ENCODE data around the gene SGPP1. TPM values are rescaled to one million over a fixed set of nuclear protein-coding genes. Genes with fewer than 3 reads are reported as not detected.

Gene SGPP1
- total RNA-seq, 1 experiment from 2014 or later, result 5.5 TPM

DNA sequence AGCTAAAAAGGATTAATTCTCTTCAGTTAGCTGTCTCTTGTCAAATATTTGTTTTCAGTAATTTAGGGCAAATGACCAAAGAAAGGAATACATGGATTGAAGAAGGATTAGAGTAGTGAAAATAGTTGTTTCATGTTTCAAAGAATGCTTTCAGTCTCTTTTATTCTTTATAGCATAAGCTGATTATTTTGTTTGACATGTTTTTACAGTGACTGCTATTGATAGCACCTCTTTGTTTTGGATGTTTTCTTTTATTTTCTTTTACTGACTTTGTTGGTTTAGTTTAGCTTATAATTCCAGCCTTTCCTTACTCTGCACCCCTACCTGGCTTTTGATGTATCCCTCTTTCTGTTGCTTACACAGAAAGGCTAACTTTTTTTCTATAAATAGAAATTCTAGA lies 29.3 kb upstream of the SGPP1 start:
- Histone ChIP-seq H3K23me2 (ENCODE audit: insufficient read length, low read depth, low read length, poor library complexity, severe bottlenecking) (no peaks in the 10 kb centered on the region), H3K14ac (ENCODE audit: insufficient read depth, low read length) (no peak overlapping the region), H2BK120ac (ENCODE audit: low read depth, low read length, poor library complexity, severe bottlenecking) (no peak overlapping the region), H3K56ac (ENCODE audit: insufficient read length, low read depth, low read length) (no peak overlapping the region), H3T11ph (ENCODE audit: low read length) (no peak overlapping the region), H2AFZ (ENCODE audit: low read length) (no peak overlapping the region), H3K79me2 (ENCODE audit: insufficient read depth, low read length) (no peaks in the 10 kb centered on the region), H3K4me1 (ENCODE audit: insufficient read depth, low read length) (no peaks in the 10 kb centered on the region), H3K9ac (ENCODE audit: extremely low read depth, insufficient read length, low read length) (no peak overlapping the region), H4K20me1 (ENCODE audit: control insufficient read depth, insufficient read depth, insufficient read length) (no peaks in the 10 kb centered on the region), H3K9me3 (ENCODE audit: control insufficient read depth, low read depth, low read length) (no peaks in the 10 kb centered on the region), H2BK12ac (ENCODE audit: insufficient read length, low read depth, low read length) (no peak overlapping the region), H4K5ac (ENCODE audit: insufficient read length, low read depth, low read length) (no peak overlapping the region), H3K18ac (ENCODE audit: insufficient read length, low read depth, low read length) (no peak overlapping the region), H2BK5ac (ENCODE audit: insufficient read length, low read length) (no peak overlapping the region), H3K4me2 (ENCODE audit: insufficient read depth, insufficient read length, low read length) (no peak overlapping the region), H3K23ac (ENCODE audit: insufficient read length, low read depth, low read length) (no peak overlapping the region), H3K27ac (ENCODE audit: insufficient read length, low read depth, low read length) (no peak overlapping the region), H4K91ac (ENCODE audit: insufficient read length, low read depth, low read length) (no peak overlapping the region), H3K79me1 (ENCODE audit: insufficient read depth, low read depth, low read length, poor library complexity, severe bottlenecking) (no peaks in the 10 kb centered on the region), H3K4ac (ENCODE audit: low read depth, low read length) (no peak overlapping the region), H3K27me3 (ENCODE audit: insufficient read depth, low read length) (no peaks in the 10 kb centered on the region), H2BK15ac (ENCODE audit: low read depth, low read length) (no peak overlapping the region), H4K8ac (replicated peaks; ENCODE audit: insufficient read length, low read depth, low read length) (no peak overlapping the region), H2AK5ac (ENCODE audit: insufficient read length, low read length) (no peak overlapping the region), H2BK20ac (ENCODE audit: low read depth, low read length, poor library complexity, severe bottlenecking) (no peak overlapping the region)
- no peaks in the 10 kb centered on the region for H3K4me1 Mint-ChIP-seq
- no peak overlapping the region for H3K4me3 Mint-ChIP-seq
- no peak for DNase-seq
- H3K9me3 Mint-ChIP-seq, result no peaks in the 10 kb centered on the region; a peak in 1 of 5 replicates
- no peaks in the 10 kb centered on the region for H3K27me3 Mint-ChIP-seq (ENCODE audit: low read depth)
- TF ChIP-seq, protein P1, sequence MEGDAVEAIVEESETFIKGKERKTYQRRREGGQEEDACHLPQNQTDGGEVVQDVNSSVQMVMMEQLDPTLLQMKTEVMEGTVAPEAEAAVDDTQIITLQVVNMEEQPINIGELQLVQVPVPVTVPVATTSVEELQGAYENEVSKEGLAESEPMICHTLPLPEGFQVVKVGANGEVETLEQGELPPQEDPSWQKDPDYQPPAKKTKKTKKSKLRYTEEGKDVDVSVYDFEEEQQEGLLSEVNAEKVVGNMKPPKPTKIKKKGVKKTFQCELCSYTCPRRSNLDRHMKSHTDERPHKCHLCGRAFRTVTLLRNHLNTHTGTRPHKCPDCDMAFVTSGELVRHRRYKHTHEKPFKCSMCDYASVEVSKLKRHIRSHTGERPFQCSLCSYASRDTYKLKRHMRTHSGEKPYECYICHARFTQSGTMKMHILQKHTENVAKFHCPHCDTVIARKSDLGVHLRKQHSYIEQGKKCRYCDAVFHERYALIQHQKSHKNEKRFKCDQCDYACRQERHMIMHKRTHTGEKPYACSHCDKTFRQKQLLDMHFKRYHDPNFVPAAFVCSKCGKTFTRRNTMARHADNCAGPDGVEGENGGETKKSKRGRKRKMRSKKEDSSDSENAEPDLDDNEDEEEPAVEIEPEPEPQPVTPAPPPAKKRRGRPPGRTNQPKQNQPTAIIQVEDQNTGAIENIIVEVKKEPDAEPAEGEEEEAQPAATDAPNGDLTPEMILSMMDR (conservative IDR thresholded peaks at IDR 0.05), result no peak
- no peaks in the 10 kb centered on the region for H3K36me3 Mint-ChIP-seq (ENCODE audit: insufficient read depth in 1 of 3, low read depth in 3 of 3)
- H3K27ac Mint-ChIP-seq, result no peak overlapping the region; a peak in 1 of 7 replicates

Measured in H9 (cell line).